Fibroblast of the aortic adventitia (primary cell): ENCODE results near the gene TPRG1L. TPM values are rescaled to one million over a fixed set of nuclear protein-coding genes. Genes with fewer than 3 reads are reported as not detected.
"Not testable (repeated sequence)": the region's sequence is repeated elsewhere in the genome, so short reads cannot be mapped to it uniquely, and the experiment has no call there.

ENCODE experiments used
- DNase-seq: peaks from one replicate; pipeline ENCODE4 v3.0.0-alpha.2; 2010; ENCODE audit warnings: low read depth
- H3K4me3 ChIP-seq: 2 replicates; pipeline ENCODE4 v1.5.1; 2011; ENCODE audit warnings: low read depth, mild to moderate bottlenecking, control low read depth, low read length, moderate library complexity
- total RNA-seq: library from RNA; depleted of rRNA; stranded (reverse); fragments of >200 nt; gene quantifications from 2 replicates; pipeline ENCODE4 v1.2.3, GENCODE V29; 2012; ENCODE audit warnings: low replicate concordance
- TF ChIP-seq, protein P1 (sequence below): IDR thresholded peaks from 2 replicates; pipeline ENCODE4 v1.5.1; 2011; ENCODE audit warnings: mild to moderate bottlenecking, low read length, control low read depth, inconsistent platforms; ENCODE audit not compliant: insufficient read depth

Gene TPRG1L
- total RNA-seq, 1 donor = 44.4 TPM

DNA sequence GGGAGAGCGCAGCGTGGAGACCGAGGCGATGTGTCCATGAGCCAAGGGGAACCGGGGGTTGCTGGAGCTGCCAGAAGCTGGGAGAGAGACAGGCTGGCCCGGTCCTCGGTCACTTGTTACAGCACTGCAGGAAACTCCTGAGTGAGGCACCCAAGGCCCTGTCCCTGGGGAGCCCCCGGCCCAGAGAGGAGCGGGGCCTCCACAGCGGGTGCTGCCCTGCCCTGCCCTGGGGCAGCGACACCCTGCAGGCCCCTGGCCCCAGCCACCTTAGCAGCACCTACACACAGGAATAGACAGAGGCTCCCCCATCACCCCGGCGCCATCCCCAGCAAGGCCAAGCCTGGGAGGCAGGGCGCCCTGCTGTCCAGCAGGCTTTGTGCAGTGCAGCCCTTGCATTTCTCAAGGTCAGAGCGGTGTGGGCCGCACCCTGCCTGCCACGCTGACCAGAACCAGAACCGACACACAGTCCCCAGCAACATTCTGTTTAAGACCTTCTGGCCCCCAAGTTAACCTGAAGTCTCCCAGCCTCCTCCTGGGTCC, 6.9 kb upstream of the TPRG1L start:
- TF ChIP-seq, protein P1, sequence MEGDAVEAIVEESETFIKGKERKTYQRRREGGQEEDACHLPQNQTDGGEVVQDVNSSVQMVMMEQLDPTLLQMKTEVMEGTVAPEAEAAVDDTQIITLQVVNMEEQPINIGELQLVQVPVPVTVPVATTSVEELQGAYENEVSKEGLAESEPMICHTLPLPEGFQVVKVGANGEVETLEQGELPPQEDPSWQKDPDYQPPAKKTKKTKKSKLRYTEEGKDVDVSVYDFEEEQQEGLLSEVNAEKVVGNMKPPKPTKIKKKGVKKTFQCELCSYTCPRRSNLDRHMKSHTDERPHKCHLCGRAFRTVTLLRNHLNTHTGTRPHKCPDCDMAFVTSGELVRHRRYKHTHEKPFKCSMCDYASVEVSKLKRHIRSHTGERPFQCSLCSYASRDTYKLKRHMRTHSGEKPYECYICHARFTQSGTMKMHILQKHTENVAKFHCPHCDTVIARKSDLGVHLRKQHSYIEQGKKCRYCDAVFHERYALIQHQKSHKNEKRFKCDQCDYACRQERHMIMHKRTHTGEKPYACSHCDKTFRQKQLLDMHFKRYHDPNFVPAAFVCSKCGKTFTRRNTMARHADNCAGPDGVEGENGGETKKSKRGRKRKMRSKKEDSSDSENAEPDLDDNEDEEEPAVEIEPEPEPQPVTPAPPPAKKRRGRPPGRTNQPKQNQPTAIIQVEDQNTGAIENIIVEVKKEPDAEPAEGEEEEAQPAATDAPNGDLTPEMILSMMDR = no peak
- no peak overlapping the region for H3K4me3 ChIP-seq
- no peak for DNase-seq

DNA sequence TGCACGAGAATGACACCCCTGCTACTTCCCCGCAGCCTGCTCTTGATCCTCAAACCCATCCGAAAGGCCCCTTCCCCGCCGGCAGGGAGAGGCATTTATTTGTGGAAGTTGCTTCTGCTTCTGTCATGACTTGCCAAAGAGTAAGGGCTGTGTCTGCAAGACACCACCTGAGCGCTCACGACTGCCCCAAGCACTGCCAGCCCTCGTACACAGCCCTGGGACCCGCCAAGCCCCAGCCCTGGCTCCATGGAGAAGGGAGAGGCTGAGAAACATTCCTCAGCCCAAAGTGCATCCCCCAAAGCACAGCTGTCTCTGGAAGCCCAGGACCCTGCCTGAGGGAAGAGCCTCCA, 6.3 kb upstream of the TPRG1L start:
- TF ChIP-seq, protein P1 = no peak
- no peak for DNase-seq
- H3K4me3 ChIP-seq = no peak overlapping the region

DNA sequence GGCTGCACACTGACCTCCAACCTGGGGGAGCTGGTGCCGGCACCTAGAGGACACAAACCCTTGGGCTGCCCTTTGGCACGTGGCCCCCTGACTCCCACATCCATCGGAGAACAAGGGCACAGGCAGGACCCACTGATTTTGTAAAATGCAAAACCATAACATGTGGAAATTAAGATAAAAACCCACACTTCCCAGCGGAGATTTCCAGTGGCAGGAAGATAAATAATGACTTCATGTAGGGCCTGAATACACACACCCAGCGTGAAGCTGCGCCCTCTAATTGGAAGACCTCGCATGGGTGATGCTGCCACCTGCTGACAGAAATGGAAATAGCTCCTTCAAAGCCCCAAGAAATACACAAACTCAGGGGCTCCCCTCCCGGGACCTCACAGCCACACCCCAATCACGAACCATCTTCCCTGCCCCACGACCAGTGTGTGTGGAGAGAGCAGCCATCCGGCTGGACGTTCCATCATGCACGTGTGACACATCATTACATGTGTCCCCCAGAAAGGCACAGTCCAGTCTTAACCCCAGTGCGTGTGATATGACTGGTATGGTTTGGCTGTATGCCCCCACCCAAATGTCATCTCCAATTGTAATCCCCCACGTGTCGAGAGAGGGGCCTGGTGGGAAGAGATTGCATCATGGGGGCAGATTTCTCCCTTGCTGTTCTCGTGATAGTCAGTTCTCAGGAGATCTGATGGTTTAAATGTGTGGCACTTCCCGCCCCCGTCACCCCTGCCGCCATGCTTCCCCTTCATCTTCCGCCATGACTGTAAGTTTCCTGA, 5.7 kb upstream of the TPRG1L start:
- TF ChIP-seq, protein P1 = peak; percentile 84
- DNase-seq = peak; percentile 86
- H3K4me3 ChIP-seq = no peak overlapping the region

DNA sequence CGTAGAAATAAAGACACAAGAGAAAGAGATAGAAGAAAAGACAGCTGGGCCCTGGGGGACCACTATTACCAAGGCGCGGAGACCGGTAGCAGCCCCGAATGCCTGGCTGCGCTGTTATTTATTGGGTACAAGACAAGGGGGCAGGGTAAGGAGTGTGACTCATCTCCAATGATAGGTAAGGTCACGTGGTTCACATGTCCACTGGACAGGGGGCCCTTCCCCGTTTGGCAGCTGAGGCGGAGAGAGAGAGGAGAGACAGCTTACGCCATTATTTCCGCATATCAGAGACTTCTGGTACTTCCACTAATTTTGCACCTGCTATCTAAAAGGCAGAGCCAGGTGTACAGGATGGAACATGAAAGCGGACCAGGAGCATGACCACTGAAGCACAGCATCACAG, 4.1 kb upstream of the TPRG1L start:
- DNase-seq = no peak
- TF ChIP-seq, protein P1 = no peak
- H3K4me3 ChIP-seq = no peak overlapping the region

DNA sequence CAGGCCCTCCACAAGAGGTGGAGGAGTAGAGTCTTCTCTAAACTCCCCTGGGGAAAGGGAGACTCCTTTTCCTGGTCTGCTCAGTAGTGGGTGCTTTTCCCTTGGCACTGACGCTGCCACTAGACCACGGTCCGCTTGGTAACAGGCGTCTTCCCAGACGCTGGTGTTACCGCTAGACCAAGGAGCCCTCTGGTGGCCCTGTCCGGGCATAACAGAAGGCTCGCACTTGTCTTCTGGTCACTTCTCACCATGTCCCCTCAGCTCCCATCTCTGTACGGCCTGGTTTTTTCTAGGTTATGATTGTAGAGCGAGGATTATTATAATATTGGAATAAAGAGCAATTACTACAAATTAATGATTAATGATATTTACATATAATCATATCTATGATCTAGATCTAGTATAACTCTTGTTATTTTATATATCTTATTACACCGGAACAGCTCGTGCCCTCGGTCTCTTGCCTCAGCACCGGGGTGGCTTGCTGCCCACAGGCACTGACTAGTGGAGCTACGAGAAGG, 3.6 kb upstream of the TPRG1L start:
- DNase-seq = peak; percentile 39
- not testable (repeated sequence) for H3K4me3 ChIP-seq
- TF ChIP-seq, protein P1 = peak; percentile 55

DNA sequence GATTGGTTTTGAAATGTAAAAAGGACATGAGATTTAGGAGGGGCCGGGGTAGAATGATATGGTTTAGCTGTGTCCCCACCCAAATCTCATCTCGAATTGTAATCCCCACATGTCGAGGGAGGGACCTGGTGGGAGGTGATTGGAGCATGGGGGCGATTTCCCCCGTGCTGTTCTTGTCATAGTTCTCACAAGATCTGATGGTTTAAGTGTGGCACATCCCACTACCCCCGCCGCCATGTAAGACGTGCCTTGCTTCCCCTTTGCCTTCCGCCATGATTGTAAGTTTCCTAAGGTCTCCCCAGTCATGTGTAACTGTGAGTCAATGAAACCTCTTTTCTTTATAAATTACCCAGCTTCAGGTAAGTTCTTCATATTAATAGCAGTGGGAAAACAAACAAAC, 2.7 kb upstream of the TPRG1L start:
- DNase-seq, H3K4me3 ChIP-seq: not testable (repeated sequence)

DNA sequence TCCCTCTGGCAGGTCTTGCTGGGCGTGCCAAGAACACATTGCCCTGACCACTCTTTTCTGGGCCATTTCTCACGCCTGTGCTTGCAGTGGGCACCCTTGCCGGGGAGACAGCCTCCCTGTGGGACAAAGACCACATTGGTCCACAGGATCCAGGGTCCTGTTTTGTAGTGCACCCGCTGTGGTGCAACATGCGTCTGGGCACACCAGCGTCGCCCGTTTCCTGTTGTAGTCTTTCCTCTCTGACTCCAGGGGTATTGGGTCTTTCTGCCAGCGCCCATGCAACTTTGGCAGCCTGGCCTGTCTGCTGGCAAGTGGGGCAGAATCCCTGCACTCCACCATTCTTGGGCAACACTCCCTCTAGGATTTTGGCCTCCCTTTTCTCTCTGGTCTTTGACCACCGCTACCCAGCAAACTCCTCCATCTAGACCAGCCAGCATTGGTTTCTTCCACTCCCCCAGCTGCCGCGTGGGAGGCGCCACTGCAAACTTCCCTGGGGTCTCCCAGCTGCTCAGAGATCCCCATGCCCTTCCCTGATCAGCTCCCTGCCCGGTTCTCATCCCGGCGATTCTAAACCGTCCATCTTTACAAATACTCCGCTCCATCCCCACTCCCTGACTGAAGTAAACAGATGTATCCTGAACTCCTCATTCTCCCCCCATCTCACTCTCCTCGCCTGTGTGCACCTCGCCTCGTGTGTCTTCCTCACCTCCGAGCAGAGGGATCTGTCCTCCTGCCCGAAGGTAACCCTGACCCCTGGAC, 1.2 kb upstream of the TPRG1L start:
- DNase-seq = no peak
- TF ChIP-seq, protein P1 = no peak
- H3K4me3 ChIP-seq = peak overlapping the region; percentile 92
